HG03342 (cell line): ENCODE measurements around the gene STX17.
"Not testable (repeated sequence)": the region's sequence is repeated elsewhere in the genome, so short reads cannot be mapped to it uniquely, and the experiment has no call there.

ENCODE experiments used
- ATAC-seq: cut with Tn5 transposase; IDR thresholded peaks from one replicate; pipeline ENCODE4 v1.9.1; 2021; ENCODE audit warnings: mild to moderate bottlenecking, moderate library complexity; ENCODE audit not compliant: unreplicated experiment

Gene STX17

GRCh38 chr9:99966716-99967115 is 60.3 kb downstream of the STX17 start:
- no peak for ATAC-seq

GRCh38 chr9:99967457-99967856 is 61.0 kb downstream of the STX17 start:
- no peak for ATAC-seq

- no peak for ATAC-seq
Measured at GRCh38 chr9:99970481-99970880, 64.0 kb downstream of the STX17 start.

GRCh38 chr9:99971410-99971809 is 65.0 kb downstream of the STX17 start:
- no peak for ATAC-seq

GRCh38 chr9:99973455-99973854 is 67.0 kb downstream of the STX17 start:
- ATAC-seq, result no peak

GRCh38 chr9:99977033-99977792 is 70.8 kb downstream of the STX17 start:
- no peak for ATAC-seq

- ATAC-seq, result no peak
Measured at GRCh38 chr9:99978221-99978620, 71.8 kb downstream of the STX17 start.

- no peak for ATAC-seq
Measured at GRCh38 chr9:99980598-99980997, 74.1 kb downstream of the STX17 start.

GRCh38 chr9:99986642-99987041 is 80.2 kb downstream of the STX17 start:
- no peak for ATAC-seq

- not testable (repeated sequence) for ATAC-seq
Measured at GRCh38 chr9:99990508-99990907, 84.1 kb downstream of the STX17 start.

- ATAC-seq, result no peak
Measured at GRCh38 chr9:99998266-99998665, 91.8 kb downstream of the STX17 start.

GRCh38 chr9:99998866-99999265 is 92.4 kb downstream of the STX17 start:
- no peak for ATAC-seq

- ATAC-seq, result no peak
Measured at GRCh38 chr9:99999797-100000196, 93.3 kb downstream of the STX17 start.

GRCh38 chr9:100011062-100011681 is 104.7 kb downstream of the STX17 start:
- no peak for ATAC-seq

- ATAC-seq, result no peak
Measured at GRCh38 chr9:100012279-100012678, 105.8 kb downstream of the STX17 start.

- ATAC-seq, result no peak
Measured at GRCh38 chr9:100013573-100013972, 107.1 kb downstream of the STX17 start.

GRCh38 chr9:100014846-100015245 is 108.4 kb downstream of the STX17 start:
- no peak for ATAC-seq

GRCh38 chr9:100019541-100019940 is 113.1 kb downstream of the STX17 start:
- ATAC-seq, result no peak
